Umbilical cord (tissue), 2 donors: Measurements from ENCODE around the gene CETP. TPM values are rescaled to one million over a fixed set of nuclear protein-coding genes. Genes with fewer than 3 reads are reported as not detected.

Source experiments
- DNase-seq: peaks from one replicate; pipeline ENCODE4 v3.0.0-alpha.2; 2015; ENCODE audit warnings: low spot score
- total RNA-seq: library from RNA; depleted of rRNA; stranded (reverse); fragments of >200 nt; gene quantifications from one replicate; pipeline ENCODE4 v1.2.3, GENCODE V29; 2014; ENCODE audit warnings: low replicate concordance; ENCODE audit not compliant: insufficient read depth

The CETP gene
- total RNA-seq, 1 donor from 2014 or later: not detected

DNA sequence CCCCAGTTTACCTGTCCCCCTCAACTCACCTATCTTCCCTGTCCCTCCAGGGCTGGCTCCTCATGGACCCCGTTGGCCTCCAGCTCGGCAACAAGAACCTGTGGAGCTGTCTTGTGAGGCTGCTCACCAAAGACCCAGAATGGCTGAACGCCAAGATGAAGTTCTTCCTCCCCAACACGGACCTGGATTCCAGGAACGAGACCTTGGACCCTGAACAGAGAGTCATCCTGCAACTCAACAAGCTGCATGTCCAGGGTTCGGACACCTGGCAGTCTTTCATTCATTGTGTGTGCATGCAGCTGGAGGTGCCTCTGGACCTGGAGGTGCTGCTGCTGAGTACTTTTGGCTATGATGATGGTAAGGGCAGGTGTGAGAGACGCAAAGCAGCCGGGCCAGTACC, 58.9 kb downstream of the CETP start:
- DNase-seq: no peak

DNA sequence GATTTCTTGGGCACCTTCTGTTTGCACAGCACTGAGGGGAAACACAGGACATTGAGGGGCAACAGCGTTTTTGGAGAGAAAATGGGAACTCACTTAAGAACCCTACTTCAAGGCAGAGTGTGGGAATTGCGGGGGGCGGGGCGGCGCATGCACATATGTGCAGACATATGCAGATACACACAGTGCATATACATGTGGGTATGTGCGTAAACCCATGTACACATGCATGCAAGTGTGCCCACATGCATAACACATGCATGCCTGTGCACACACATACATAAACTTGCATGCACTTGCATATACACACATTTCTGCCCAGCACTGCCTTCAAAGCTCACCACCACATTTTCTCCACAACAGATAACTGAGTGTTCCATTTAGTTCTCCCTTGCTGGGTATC, 60.0 kb downstream of the CETP start:
- no peak for DNase-seq

DNA sequence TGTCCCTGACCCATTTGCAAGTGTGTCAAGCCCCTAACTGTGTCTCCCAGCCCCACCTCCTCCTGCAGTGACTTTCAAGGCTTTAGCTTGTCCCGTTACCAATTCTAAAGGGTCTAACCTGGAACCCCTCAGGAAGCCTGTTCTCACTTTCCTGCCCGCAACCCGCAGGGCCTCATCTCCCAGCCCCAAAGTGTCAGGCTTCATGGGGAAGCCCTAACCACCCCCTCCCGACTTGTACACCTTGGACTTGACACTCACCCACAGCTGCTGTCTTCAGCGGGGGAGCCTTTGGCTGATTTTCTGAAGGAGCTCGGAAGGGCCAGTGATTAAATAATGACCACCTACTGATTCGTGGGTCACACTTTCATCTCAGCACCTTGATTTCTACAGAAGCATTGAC, 60.7 kb downstream of the CETP start:
- no peak for DNase-seq

DNA sequence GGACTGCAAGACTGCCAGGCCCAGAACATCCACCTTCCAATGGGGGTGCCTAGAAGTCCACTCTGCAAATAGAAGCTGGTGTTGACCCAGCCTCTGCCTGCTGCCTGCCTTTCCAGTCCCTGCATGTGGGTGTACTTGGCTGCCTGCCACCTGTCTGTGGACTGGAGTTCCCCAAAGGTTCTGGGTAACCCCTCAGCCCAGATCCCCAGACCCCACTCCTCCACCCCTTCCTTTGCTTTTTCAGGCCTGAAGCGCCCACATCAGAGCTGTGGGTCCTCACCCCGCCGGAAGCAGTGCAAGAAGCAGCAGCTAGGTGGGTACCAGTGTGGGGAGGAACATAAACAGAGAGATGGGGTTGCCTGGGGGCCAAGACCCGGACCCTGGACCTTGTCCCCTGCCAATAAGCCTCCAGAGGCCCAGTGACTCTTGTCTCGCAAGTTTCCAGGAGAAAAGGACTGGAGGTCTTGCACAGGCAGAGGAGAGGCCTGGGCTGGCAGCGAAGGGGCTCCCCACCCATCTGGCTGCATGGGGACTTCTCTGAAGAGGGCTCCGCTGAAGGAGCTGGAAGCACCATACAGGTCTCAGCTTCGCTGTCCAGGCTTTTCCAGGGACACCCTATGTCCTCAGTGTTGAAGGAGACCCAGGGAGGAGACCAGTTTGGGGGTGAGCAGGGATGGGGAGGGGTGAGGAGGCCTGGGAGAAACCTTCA, 61.9 kb downstream of the CETP start:
- no peak for DNase-seq

DNA sequence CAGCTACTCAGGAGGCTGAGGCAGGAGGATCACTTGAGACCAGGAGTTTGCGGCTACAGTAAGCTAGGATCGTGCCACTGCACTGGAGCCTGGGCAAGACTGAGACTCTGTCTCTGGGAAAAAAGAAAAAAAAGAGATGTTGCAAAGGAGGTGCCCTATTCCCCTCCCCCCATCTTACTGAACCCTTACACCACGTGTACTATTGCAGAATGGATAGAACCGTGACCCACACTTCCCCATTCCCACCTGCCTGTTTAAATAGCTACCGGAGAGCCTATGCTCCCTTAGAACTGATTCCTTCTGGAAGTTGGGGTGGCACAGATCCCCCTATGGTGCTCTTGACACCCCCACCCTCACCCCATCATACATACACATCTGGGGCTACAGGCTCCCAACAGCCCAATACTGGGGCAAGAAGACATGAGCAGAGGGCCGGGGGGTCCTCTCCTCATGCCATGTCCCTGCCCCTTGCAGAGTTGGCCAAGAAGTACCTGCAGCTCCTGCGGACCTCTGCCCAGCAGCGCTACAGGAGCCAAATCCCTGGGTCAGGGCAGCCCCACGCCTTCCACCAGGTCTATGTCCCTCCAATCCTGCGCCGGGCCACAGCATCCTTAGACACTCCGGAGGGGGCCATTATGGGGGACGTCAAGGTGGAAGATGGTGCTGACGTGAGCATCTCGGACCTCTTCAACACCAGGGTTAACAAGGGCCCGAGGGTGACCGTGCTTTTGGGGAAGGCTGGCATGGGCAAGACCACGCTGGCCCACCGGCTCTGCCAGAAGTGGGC, 63.3 kb downstream of the CETP start:
- no peak for DNase-seq

DNA sequence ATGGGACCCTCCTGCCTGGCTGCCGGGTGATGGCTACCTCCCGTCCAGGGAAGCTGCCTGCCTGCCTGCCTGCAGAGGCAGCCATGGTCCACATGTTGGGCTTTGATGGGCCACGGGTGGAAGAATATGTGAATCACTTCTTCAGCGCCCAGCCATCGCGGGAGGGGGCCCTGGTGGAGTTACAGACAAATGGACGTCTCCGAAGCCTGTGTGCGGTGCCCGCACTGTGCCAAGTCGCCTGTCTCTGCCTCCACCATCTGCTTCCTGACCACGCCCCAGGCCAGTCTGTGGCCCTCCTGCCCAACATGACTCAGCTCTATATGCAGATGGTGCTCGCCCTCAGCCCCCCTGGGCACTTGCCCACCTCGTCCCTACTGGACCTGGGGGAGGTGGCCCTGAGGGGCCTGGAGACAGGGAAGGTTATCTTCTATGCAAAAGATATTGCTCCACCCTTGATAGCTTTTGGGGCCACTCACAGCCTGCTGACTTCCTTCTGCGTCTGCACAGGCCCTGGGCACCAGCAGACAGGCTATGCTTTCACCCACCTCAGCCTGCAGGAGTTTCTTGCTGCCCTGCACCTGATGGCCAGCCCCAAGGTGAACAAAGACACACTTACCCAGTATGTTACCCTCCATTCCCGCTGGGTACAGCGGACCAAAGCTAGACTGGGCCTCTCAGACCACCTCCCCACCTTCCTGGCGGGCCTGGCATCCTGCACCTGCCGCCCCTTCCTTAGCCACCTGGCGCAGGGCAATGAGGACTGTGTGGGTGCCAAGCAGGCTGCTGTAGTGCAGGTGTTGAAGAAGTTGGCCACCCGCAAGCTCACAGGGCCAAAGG, 64.4 kb downstream of the CETP start:
- no peak for DNase-seq

DNA sequence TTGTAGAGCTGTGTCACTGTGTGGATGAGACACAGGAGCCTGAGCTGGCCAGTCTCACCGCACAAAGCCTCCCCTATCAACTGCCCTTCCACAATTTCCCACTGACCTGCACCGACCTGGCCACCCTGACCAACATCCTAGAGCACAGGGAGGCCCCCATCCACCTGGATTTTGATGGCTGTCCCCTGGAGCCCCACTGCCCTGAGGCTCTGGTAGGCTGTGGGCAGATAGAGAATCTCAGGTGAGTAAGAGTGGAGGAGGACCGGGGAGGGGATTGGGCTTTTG, 65.0 kb downstream of the CETP start:
- no peak for DNase-seq

GRCh38 chr16:57027067-57027466, 65.3 kb downstream of the CETP start:
- DNase-seq: no peak

- no peak for DNase-seq
These were observed 66.3 kb downstream of the CETP start for GRCh38 chr16:57028086-57028485.

- DNase-seq: no peak
These were observed 67.7 kb downstream of the CETP start for GRCh38 chr16:57029161-57030160.

DNA sequence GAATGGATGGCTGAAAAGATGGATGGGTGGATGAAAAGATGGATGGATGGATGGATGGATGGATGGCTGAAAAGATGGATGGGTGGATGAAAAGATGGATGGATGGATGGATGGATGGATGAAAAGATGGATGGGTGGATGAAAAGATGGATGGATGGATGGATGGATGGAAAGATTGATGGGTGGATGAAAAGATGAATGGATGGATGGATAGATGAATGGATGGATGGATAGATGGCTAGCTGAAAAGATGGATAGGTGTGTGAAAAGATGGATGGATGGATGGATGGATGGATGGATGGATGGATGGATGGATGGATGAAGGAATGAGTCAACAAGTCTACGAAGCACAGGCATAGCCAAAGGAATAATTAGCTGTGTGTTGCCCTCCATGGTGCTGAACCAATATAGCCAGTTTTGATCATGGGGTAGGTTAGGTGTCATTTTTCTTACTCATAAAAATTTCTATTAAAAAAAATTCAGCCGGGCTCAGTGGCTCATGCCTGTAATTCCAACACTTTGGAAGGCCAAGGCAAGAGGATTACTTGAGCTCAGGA, 68.7 kb downstream of the CETP start:
- DNase-seq: no peak

- DNase-seq: no peak
These were observed 69.4 kb downstream of the CETP start for GRCh38 chr16:57031156-57031555.

DNA sequence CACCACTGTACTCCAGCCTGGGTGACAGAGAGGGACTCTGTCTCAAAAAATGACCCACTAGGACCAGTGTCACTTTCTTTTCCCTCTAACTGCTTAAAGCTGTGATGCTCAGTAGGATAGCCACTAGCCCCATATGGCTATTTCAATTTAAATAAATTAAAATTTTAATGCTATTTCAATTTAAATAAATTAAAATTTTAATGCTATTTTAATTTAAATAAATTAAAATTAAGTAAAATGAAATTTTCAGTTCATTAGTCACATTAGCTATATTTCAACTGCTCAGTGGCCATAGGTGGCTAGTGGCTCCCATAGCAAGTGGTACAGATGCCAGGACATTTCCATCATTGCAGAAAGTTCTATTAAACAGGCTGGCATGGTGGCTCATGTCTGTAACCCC, 70.6 kb downstream of the CETP start:
- DNase-seq: no peak

DNA sequence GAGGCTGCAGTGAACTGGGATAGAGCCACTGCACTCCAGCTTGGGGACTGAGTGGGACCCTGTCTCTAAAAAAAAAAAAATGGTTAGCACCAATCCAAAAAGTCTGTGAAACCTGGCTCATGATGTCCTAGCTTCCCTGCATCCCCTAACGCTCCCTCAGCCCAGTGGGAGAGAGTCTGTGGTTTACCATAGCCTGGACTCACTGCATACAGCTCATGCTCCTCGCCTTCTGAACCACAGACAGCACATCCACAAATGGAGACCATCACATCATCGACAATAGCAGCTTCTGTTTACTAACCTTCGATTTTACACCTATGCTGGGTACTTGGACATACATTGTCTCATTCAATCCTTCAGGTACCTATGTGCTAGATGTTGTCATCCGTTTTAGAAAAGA, 71.2 kb downstream of the CETP start:
- DNase-seq: no peak

Other genes starting within 250 kb of the CETP start
- 29.9 TPM for gene NUP93, start 231.8 kb upstream of the CETP start, total RNA-seq
- gene SLC12A3, start 96.7 kb upstream of the CETP start, total RNA-seq: 0.96 TPM
- gene HERPUD1, start 29.8 kb upstream of the CETP start, total RNA-seq: 81.6 TPM
- gene NLRC5, start 27.6 kb downstream of the CETP start, total RNA-seq: 15.9 TPM
- gene CPNE2, start 130.6 kb downstream of the CETP start, total RNA-seq: 23.1 TPM
- 29.1 TPM for gene PSME3IP1, start 224.1 kb downstream of the CETP start, total RNA-seq
- gene RSPRY1, start 224.4 kb downstream of the CETP start, total RNA-seq: 63.8 TPM